GM23338 (cell line): ENCODE measurements around the gene TRPM3. TPM values are rescaled to one million over a fixed set of nuclear protein-coding genes. Genes with fewer than 3 reads are reported as not detected.
"Not testable (repeated sequence)": the region's sequence is repeated elsewhere in the genome, so short reads cannot be mapped to it uniquely, and the experiment has no call there.

Experiments used
- ATAC-seq: fragments of 200-7000 bp; cut with Tn5 transposase; 3 replicates; pipeline ENCODE4 v1.9.1; 2020
- DNase-seq: peaks from one replicate; pipeline ENCODE4 v3.0.0-alpha.2; 2015; ENCODE audit warnings: low spot score
- H2AFZ ChIP-seq: fragments of 200-600 bp; sonication (generic); 2 replicates; pipeline ENCODE4 v1.8.0; 2016; ENCODE audit warnings: antibody characterized with exemption, mild to moderate bottlenecking, moderate library complexity
- H3F3A ChIP-seq: fragments of 200-600 bp; sonication (generic); replicated peaks from 2 replicates; pipeline ENCODE4 v1.8.0; 2017; ENCODE audit warnings: antibody characterized with exemption, mixed run types, low read depth
- H3K27ac ChIP-seq: fragments of 200-600 bp; sonication (generic); 2 replicates; pipeline ENCODE4 v1.6.1; 2016; ENCODE audit warnings: low read depth
- H3K27me3 ChIP-seq: fragments of 200-600 bp; sonication (generic); 2 replicates; pipeline ENCODE4 v1.8.0; 2016; ENCODE audit warnings: mild to moderate bottlenecking, mixed run types, moderate library complexity; ENCODE audit not compliant: insufficient read depth
- H3K36me3 ChIP-seq: fragments of 200-600 bp; sonication (generic); 2 replicates; pipeline ENCODE4 v1.8.0; 2016; ENCODE audit warnings: mild to moderate bottlenecking; ENCODE audit not compliant: insufficient read depth
- H3K4me1 ChIP-seq: fragments of 200-600 bp; sonication (generic); 2 replicates; pipeline ENCODE4 v1.8.0; 2016; ENCODE audit warnings: mild to moderate bottlenecking, moderate library complexity; ENCODE audit not compliant: insufficient read depth
- H3K4me2 ChIP-seq: fragments of 200-600 bp; sonication (generic); 2 replicates; pipeline ENCODE4 v1.7.1; 2017; ENCODE audit warnings: mixed run types
- H3K4me3 ChIP-seq: fragments of 200-600 bp; sonication (generic); 2 replicates; pipeline ENCODE4 v1.6.1; 2016; ENCODE audit warnings: mixed run types
- H3K79me2 ChIP-seq: fragments of 200-600 bp; sonication (generic); replicated peaks from 2 replicates; pipeline ENCODE4 v1.8.0; 2017; ENCODE audit warnings: mild to moderate bottlenecking; ENCODE audit not compliant: insufficient read depth
- H3K9me2 ChIP-seq: fragments of 200-600 bp; sonication (generic); 2 replicates; pipeline ENCODE4 v1.8.0; 2017; ENCODE audit not compliant: insufficient read depth
- H4K20me1 ChIP-seq: fragments of 200-600 bp; sonication (generic); replicated peaks from 2 replicates; pipeline ENCODE4 v1.8.0; 2017; ENCODE audit warnings: mild to moderate bottlenecking; ENCODE audit not compliant: insufficient read depth
- H3K27ac Mint-ChIP-seq: 2 replicates; pipeline ENCODE4 v1.8.0; 2020; ENCODE audit warnings: inconsistent platforms, mild to moderate bottlenecking, moderate library complexity, mixed read lengths
- H3K27me3 Mint-ChIP-seq: 3 replicates; pipeline ENCODE4 v1.8.0; 2022; ENCODE audit warnings: low read depth, mild to moderate bottlenecking, moderate library complexity, mixed read lengths, inconsistent platforms; ENCODE audit not compliant: insufficient read depth, poor library complexity
- H3K36me3 Mint-ChIP-seq: 3 replicates; pipeline ENCODE4 v1.8.0; 2021; ENCODE audit warnings: low read depth, mild to moderate bottlenecking, inconsistent platforms, moderate library complexity, mixed read lengths
- H3K4me1 Mint-ChIP-seq: 3 replicates; pipeline ENCODE4 v1.8.0; 2020; ENCODE audit warnings: mild to moderate bottlenecking, inconsistent platforms, mixed read lengths
- H3K4me3 Mint-ChIP-seq: 3 replicates; pipeline ENCODE4 v1.8.0; 2021; ENCODE audit warnings: moderate library complexity, mild to moderate bottlenecking, inconsistent platforms, mixed read lengths
- H3K9me3 Mint-ChIP-seq: 3 replicates; pipeline ENCODE4 v1.8.0; 2020; ENCODE audit warnings: moderate library complexity, mild to moderate bottlenecking, inconsistent platforms, mixed read lengths
- CTCF ChIP-seq, 2 experiments: fragments of 200-600 bp in 1 of 2; sonication (generic) in 1 of 2; conservative IDR thresholded peaks; 2 replicates each; pipeline versions ENCODE4 v1.5.1 to v1.6.1; 2016 to 2017; ENCODE audit warnings: antibody characterized with exemption in 2 of 2, low read depth in 2 of 2, mild to moderate bottlenecking in 2 of 2, moderate library complexity in 1 of 2
- JUNB ChIP-seq: IDR thresholded peaks from one replicate; pipeline ENCODE4 v1.6.1; 2016; ENCODE audit warnings: antibody characterized with exemption; ENCODE audit not compliant: unreplicated experiment
- POLR2AphosphoS5 ChIP-seq: IDR thresholded peaks from 2 replicates; pipeline ENCODE4 v1.6.1; 2016; ENCODE audit warnings: antibody characterized with exemption, low read depth
- ZNF114 ChIP-seq: fragments of 250-450 bp; sonication (Bioruptor Pico); IDR thresholded peaks from 2 replicates; pipeline ENCODE4 v1.5.0; 2020; ENCODE audit warnings: mild to moderate bottlenecking, moderate library complexity
- ZNF331 ChIP-seq: fragments of 250-450 bp; sonication (Bioruptor Pico); IDR thresholded peaks from 2 replicates; pipeline ENCODE4 v1.5.0; 2020; ENCODE audit warnings: low read depth, mild to moderate bottlenecking, moderate library complexity
- ZNF462 ChIP-seq: fragments of 250-450 bp; sonication (Bioruptor Pico); IDR thresholded peaks from 2 replicates; pipeline ENCODE4 v1.5.0; 2020; ENCODE audit warnings: mild to moderate bottlenecking, moderate library complexity
- polyA plus RNA-seq: library from polyadenylated mRNA; unstranded; fragments of >200 nt; fragmentation: Nextera tagmentation; extraction: Ambion mirVana; gene quantifications from 2 replicates; pipeline ENCODE4 v1.2.1, GENCODE V29; 2016
- total RNA-seq: library from RNA; depleted of rRNA; stranded (reverse); fragments of >200 nt; shearing (Covaris generic); gene quantifications from 2 replicates; pipeline ENCODE4 v1.2.3, GENCODE V29; 2014

The TRPM3 gene
- total and polyA plus RNA-seq, 2 experiments from 2014 or later: 2.8 to 8.2 TPM

GRCh38 chr9:70630971-70631370, 490.4 kb downstream of the TRPM3 start (continued):
- TF ChIP-seq ZNF462 (no peak), ZNF114 (no peak), POLR2AphosphoS5 (no peak), ZNF331 (CRISPR knock-in tag) (no peak), JUNB (no peak)

- not testable (repeated sequence) for H3K36me3 ChIP-seq, H3K36me3 Mint-ChIP-seq, H4K20me1 ChIP-seq, H3K27ac ChIP-seq, H3K27me3 ChIP-seq, H3K4me3 ChIP-seq, H3K27ac Mint-ChIP-seq, H3K27me3 Mint-ChIP-seq, H3K9me3 Mint-ChIP-seq, H3K79me2 ChIP-seq, H3F3A ChIP-seq, H3K4me3 Mint-ChIP-seq, H3K9me2 ChIP-seq, ATAC-seq, H3K4me2 ChIP-seq, H3K4me1 Mint-ChIP-seq, H3K4me1 ChIP-seq
- 0 out of 2 replicates have a peak, but pooled peaks have one; percentile 19 for TF ChIP-seq ZNF114
- TF ChIP-seq CTCF (conservative IDR thresholded peaks at IDR 0.05; ENCODE audit: low read depth in 2 of 2): peak in 1 of 2 experiments; percentile 51; a peak in 2 of 4 replicates
- H2AFZ ChIP-seq: peak overlapping the region; percentile 95
- DNase-seq: peak; percentile 78
Observed at GRCh38 chr9:70629080-70629685, 492.2 kb downstream of the TRPM3 start.
